ENCODE results near the gene NYAP2.

GRCh38 chr2:225471039-225471438 is 71.5 kb downstream of the NYAP2 start:
- TF ChIP-seq, protein P1, sequence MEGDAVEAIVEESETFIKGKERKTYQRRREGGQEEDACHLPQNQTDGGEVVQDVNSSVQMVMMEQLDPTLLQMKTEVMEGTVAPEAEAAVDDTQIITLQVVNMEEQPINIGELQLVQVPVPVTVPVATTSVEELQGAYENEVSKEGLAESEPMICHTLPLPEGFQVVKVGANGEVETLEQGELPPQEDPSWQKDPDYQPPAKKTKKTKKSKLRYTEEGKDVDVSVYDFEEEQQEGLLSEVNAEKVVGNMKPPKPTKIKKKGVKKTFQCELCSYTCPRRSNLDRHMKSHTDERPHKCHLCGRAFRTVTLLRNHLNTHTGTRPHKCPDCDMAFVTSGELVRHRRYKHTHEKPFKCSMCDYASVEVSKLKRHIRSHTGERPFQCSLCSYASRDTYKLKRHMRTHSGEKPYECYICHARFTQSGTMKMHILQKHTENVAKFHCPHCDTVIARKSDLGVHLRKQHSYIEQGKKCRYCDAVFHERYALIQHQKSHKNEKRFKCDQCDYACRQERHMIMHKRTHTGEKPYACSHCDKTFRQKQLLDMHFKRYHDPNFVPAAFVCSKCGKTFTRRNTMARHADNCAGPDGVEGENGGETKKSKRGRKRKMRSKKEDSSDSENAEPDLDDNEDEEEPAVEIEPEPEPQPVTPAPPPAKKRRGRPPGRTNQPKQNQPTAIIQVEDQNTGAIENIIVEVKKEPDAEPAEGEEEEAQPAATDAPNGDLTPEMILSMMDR (conservative IDR thresholded peaks at IDR 0.05) = no peak
- no peak for TF ChIP-seq ZFX (IDR thresholded peaks at IDR 0.05)
